NCI-H526 (cell line): ENCODE data around the gene GABARAPL2.
"Not testable (repeated sequence)": the region's sequence is repeated elsewhere in the genome, so short reads cannot be mapped to it uniquely, and the experiment has no call there.

Source experiments
- DNase-seq, 2 experiments: peaks; one replicate each; lab custom pipeline; 2025; lab: John Stamatoyannopoulos, UW

GABARAPL2 gene

DNA sequence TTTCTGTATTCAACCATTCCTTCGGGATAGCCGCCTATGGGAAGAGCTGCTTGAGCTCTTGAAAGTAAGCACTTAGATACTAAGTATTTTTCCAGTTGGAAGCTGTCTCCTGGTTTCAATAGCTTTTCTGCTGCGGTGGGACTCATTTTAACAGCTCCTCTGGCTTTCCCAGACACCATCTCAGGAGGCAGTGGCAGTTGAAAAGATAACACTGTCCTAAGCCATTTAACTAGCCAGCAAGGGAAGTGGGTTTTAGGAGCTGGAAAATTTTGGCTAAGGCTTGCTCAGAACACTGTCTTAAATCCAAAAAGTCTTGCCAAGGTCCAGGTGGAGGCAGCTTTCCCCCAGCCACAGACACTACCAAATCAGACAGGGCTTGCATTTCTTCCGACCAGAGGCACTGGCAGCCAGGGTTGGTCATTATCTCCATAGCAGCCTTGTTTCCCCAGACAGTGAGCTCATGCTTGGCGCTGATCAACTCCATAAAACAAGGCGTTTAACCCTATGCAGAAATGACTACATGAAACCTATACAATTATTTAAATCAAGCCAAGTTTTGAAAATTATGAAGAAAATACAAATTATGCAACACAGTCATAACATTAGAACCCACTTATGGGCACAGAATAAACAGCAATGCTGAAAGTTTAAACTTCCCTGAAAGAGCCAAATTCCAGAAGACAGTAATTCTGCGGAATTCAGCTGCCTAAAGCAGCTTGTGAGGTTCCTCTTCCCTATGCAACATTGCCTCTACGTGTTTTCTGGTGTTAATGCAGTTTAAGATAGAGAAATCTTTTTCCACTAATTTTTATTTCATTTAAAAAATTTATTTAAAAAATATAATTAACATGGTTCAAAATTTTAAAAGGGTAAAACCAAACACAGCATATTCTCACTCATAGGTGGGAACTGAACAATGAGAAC is 25.0 kb downstream of the GABARAPL2 start:
- no peak for DNase-seq

DNA sequence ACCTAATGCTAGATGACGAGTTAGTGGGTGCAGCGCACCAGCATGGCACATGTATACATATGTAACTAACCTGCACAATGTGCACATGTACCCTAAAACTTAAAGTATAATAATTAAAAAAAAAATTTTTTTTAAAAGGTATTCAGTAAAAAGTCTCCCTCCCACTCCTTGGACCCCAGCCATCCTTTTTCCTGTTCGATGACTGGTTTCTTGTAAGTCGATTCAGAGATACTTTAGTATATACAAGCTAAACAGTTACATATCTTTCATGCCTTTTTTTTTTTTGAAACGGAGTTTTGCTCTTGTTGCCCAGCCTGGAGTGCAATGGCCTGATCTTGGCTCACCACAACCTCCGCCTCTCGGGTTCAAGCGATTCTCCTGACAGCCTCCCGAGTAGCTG is 25.7 kb downstream of the GABARAPL2 start:
- not testable (repeated sequence) for DNase-seq

DNA sequence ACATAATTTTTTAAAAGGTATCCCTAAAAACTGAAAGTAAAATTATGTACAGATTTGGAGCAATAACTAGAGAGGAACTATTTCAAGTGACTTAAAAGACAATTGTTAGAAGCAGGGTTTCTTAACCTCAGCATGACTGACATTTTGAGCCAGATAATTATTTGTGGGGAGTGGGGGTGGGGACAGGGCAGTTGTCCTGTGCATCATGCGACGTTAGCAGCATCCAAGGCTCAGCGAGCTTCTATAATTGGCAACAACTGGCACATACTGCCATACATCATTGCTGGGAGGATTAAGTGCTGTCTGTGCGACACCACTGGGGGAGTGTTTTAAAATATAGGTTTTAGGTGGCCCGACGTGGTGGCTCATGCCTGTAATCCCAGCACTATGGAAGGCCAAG is 27.1 kb downstream of the GABARAPL2 start:
- no peak for DNase-seq

- DNase-seq = no peak
Measured at GRCh38 chr16:75593825-75594820, 27.9 kb downstream of the GABARAPL2 start.

- DNase-seq = no peak
Measured at GRCh38 chr16:75599452-75600277, 33.5 kb downstream of the GABARAPL2 start.

GRCh38 chr16:75603241-75603640 is 37.1 kb downstream of the GABARAPL2 start:
- DNase-seq = no peak

GRCh38 chr16:75606507-75606906 is 40.3 kb downstream of the GABARAPL2 start:
- DNase-seq = no peak

DNA sequence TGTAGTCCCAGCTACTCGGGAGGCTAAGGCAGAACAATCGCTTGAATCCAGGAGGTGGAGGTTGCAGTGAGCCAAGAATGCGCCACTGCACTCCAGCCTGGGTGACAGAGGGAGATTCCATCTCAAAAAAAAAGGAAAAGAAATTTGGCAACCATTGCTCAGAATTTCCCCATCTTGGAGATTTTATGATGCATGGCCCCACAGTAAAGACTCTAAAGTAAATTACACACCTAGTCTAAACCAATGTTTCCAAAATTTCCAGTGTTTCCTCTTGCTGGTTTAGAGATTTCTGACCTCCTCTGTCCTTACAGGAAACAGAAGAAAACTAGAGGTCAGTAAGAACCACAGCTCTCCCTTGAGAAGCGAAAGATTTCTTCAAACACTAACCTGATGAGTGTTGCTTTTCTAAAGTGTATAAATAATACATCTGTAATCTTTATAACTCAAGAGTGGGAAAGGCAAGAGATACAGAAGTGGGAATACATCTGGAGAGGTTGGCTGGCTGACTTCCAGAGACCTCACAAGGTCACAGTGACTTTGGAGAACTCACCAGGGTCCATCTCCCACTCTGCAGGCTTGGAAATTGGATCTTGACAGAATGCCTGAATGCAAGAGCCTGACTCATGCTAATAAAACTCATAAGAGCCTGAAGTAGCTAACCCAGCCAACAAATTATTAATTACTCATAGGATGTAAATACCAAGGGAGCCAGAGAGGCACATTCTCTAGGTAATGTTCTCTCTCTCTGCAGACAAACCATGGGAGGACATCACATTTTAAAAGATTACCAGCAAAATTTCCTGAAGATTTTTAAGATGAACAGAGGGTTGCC is 48.1 kb downstream of the GABARAPL2 start:
- no peak for DNase-seq

GRCh38 chr16:75615619-75616018 is 49.4 kb downstream of the GABARAPL2 start:
- DNase-seq = no peak

- no peak for DNase-seq
Measured at GRCh38 chr16:75616521-75617010, 50.4 kb downstream of the GABARAPL2 start.

- no peak for DNase-seq
Measured at GRCh38 chr16:75617121-75617520, 50.9 kb downstream of the GABARAPL2 start.

DNA sequence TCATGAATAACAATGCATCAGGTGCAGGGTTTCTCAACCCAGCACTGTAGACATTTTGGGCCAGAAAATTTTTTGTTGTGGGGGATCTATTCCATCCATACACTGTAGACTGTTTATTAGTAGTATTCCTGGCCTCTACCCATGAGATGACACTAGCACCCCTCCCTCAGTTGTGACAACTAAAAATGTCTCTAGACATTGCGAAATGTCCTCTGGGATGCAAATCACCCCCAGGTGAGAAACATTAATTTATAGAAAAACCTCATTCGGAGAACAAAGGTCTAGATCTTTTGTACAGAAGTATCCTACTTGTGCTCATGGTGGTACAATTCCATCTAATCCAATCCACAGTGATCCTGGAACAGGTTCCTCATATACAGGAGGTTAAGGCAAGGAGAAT is 52.6 kb downstream of the GABARAPL2 start:
- DNase-seq = no peak

- DNase-seq = no peak
Measured at GRCh38 chr16:75620326-75621169, 54.4 kb downstream of the GABARAPL2 start.

DNA sequence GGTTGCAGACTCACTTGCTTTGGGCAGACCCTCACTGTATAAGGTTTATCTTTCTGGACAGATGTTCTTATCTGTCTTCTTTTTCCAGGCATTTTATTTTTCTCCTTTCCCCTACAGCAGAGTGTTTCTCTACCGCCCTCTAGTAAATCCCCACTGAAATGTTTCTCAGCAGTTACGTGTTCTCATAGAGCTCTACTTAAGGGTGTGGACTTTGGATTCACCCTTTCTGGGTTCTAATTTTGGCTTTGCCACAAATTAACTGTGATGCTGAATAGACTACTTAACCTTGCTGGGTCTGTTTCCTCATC is 54.9 kb downstream of the GABARAPL2 start:
- DNase-seq = peak in 1 of 2 experiments; percentile 12

DNA sequence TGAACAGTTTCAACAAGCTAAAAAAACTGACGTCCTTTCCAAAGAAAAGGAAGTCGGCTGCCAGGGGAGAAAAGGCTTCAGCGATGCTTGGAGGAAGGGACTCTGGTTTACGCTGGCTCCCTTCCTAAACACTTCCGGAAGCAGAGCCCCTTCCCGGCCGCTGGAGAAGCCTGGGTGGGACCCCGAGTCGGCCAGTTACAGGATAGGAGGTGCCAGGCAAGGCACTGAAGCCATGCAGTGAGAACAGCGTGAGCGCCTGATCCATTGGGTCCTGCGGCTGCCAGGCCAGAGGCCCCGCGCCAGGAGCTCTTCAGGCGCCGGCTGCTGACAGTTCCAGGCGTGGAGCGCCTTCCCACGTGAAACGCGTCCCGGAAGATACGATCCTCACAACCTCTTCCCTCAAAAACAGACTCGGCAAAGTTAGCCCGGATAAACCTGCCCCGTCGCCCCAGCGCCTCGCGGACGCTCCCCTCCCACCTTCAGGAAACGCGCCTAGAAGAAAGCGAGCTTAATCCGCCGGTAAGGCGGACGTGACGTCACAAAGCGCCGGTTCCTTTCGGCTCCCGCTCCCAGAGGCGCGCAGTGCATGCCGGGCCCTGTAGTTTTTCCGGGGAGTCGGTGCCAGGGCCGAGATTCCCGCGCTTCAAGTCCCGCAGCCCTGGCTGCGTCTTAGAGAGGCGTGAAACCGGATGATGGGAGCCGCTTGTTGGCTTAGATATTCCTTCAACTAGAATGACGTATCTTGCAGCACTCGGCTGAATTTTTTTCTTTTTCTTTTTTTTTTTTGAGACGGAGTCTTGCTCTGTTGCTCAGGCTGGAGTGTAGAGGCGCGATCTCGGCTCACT is 56.8 kb downstream of the GABARAPL2 start, which contains the start of gene ADAT1:
Gene ADAT1 (minus strand): TSS at position 521 of the 845 bp plus-strand sequence. CDS start 2,482 bp downstream, outside the sequence.
- peak; percentile 88 to 96 for DNase-seq

DNA sequence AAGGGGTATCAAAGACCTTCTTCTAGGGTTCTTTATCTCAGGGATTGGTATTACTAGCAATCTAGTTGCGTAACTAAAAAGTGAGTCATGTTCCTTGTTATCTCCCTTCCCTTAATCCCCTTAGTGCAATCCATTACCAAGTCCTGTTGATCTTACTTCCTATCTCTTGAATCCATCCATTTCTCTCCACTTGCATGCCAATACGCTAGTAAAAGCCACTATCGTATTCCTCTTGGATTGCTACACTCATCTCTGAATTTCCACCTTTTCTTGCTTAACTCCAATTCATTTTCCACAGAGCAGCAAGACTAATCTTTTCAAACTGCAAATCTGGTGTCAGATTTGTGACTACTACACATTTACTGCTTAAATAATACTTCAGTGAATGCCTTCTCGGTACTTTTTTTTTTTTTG is 58.7 kb downstream of the GABARAPL2 start:
- no peak for DNase-seq

DNA sequence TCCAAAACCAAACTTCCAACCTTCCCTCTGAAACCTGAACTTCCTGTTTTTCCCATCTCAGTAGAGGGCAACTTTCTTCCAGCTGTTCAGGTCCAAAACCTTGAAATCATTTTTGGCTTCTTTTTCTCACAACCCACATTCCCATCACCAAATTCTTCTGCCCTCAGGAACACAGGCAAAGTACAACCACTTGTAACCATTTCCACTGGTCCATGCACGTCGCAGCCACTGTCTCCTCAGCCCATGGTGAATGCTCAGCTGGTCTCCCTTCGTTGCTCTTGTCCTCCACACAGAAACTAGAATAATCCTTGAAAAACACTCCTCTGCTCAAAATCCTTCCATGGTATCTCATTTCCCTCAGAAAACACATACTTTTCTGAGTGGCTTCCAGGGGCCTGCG is 60.6 kb downstream of the GABARAPL2 start:
- no peak for DNase-seq
